LNCAP (cell line): ENCODE results near the gene STAG1.

Experiments
- TF ChIP-seq, protein P1 (sequence below): fragments of 450-650 bp; IDR thresholded peaks from 2 replicates; pipeline ENCODE4 v1.5.1; 2017; ENCODE audit warnings: mild to moderate bottlenecking

Gene STAG1

GRCh38 chr3:136366289-136366688, 385.9 kb downstream of the STAG1 start:
- TF ChIP-seq, protein P1, sequence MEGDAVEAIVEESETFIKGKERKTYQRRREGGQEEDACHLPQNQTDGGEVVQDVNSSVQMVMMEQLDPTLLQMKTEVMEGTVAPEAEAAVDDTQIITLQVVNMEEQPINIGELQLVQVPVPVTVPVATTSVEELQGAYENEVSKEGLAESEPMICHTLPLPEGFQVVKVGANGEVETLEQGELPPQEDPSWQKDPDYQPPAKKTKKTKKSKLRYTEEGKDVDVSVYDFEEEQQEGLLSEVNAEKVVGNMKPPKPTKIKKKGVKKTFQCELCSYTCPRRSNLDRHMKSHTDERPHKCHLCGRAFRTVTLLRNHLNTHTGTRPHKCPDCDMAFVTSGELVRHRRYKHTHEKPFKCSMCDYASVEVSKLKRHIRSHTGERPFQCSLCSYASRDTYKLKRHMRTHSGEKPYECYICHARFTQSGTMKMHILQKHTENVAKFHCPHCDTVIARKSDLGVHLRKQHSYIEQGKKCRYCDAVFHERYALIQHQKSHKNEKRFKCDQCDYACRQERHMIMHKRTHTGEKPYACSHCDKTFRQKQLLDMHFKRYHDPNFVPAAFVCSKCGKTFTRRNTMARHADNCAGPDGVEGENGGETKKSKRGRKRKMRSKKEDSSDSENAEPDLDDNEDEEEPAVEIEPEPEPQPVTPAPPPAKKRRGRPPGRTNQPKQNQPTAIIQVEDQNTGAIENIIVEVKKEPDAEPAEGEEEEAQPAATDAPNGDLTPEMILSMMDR, result no peak

GRCh38 chr3:136353461-136353860, 398.7 kb downstream of the STAG1 start:
- TF ChIP-seq, protein P1, result no peak

DNA sequence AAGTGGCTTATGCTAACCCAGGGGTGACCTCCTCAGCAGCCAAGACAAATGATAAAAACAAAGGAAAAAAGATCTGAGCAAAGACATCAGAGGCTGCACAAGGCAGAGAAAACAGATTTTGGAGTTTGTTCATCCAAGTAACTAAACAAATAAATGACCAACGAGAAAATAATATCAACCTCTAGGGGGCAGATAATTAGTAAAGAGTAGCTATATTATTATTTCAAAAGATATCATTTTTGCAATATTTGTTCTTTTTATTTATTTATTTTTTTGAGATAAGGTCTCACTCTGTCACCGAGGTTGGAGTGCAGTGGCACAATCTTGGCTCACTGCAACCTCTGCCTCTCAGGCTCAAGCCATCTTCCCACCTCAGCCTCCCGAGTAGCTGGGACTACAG, 400.3 kb downstream of the STAG1 start:
- TF ChIP-seq, protein P1, result peak; percentile 24; the same call in 1 of the 2 replicates

DNA sequence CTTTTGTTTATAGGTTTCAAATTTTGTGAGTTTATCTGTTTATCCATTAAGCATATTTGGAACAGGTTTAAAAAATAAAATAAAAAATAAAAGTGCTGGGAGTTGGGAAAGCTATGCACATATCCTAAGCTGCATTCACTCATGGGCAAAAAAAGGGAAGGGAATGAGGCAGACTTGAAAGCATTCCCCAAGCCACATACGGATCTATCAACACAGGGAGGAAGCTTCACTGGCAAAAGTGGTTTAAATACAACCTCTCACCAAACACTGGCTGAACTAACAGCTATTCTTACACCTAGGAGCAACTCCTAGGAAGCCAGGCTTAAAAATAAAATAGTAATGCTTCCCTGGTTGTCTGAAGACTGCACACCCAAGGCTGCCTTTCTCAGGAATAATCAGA, 400.8 kb downstream of the STAG1 start:
- TF ChIP-seq, protein P1, result no peak

GRCh38 chr3:136350557-136350956, 401.6 kb downstream of the STAG1 start:
- TF ChIP-seq, protein P1, result no peak

DNA sequence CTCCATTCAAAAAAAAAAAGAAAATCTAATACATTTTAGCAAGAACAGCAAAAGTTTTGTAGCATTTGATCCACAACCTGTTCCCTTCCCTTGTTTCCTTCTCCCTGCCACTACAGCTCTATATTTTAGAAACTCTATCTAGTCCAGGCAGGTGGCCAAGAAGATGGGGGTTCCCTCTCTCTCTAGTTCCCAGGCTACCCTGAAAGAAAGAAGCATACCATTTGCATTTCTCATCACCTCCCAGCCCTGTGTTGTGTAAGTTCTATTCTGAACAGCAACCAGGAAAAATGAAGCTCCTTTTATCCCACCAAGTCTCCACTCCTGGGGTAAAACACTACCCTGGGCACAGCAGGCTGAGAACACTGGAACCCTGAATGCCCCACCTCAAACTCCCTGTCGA, 402.0 kb downstream of the STAG1 start:
- TF ChIP-seq, protein P1, result no peak

- TF ChIP-seq, protein P1, result no peak
Observed at GRCh38 chr3:136346486-136346885, 405.7 kb downstream of the STAG1 start.

GRCh38 chr3:136343873-136344555, 408.2 kb downstream of the STAG1 start:
- TF ChIP-seq, protein P1, result no peak
